Fibroblast of lung (primary cell): ENCODE data around the gene CRACDL. TPM values are rescaled to one million over a fixed set of nuclear protein-coding genes. Genes with fewer than 3 reads are reported as not detected.

Experiments used
- DNase-seq, 2 donors: peaks; one replicate each; pipeline versions ENCODE4 v3.0.0 to v3.0.0-alpha.2; 2010; ENCODE audit warnings: low read depth in 2 of 2
- H2AFZ ChIP-seq: 2 replicates; pipeline ENCODE4 v1.5.1; 2012; ENCODE audit warnings: low read length, control low read depth, inconsistent platforms
- H3K27ac ChIP-seq: 2 replicates; pipeline ENCODE4 v1.5.1; 2011; ENCODE audit warnings: low read length, control low read depth; ENCODE audit not compliant: insufficient read depth
- H3K27me3 ChIP-seq: 2 replicates; pipeline ENCODE4 v1.5.1; 2011; ENCODE audit warnings: mild to moderate bottlenecking, low read length; ENCODE audit not compliant: control insufficient read depth, insufficient read depth
- H3K36me3 ChIP-seq: 2 replicates; pipeline ENCODE4 v1.5.1; 2011; ENCODE audit warnings: low read length; ENCODE audit not compliant: control insufficient read depth, insufficient read depth
- H3K4me1 ChIP-seq: 2 replicates; pipeline ENCODE4 v1.5.1; 2011; ENCODE audit warnings: low read length; ENCODE audit not compliant: control insufficient read depth, insufficient read depth; ENCODE audit errors: extremely low read depth
- H3K4me2 ChIP-seq: 2 replicates; pipeline ENCODE4 v1.5.1; 2011; ENCODE audit warnings: low read length, control low read depth; ENCODE audit not compliant: insufficient read depth; ENCODE audit errors: extremely low read depth
- H3K4me3 ChIP-seq, 4 experiments: fragments of 200-600 bp in 1 of 4; sonication (generic) in 1 of 4; replicated peaks in 1 of 4; 2 replicates each; pipeline ENCODE4 v1.5.1; 2011 to 2016; ENCODE audit warnings: low read length in 4 of 4, low read depth in 3 of 4, mild to moderate bottlenecking in 3 of 4, control low read depth in 2 of 4, inconsistent platforms in 1 of 4, mixed read lengths in 1 of 4; ENCODE audit not compliant: insufficient read depth in 1 of 4; ENCODE audit errors: control extremely low read depth in 1 of 4
- H3K79me2 ChIP-seq: 2 replicates; pipeline ENCODE4 v1.5.1; 2012; ENCODE audit warnings: mild to moderate bottlenecking, low read length, inconsistent platforms; ENCODE audit not compliant: control insufficient read depth, insufficient read depth
- H3K9ac ChIP-seq: 2 replicates; pipeline ENCODE4 v1.5.1; 2011; ENCODE audit warnings: mild to moderate bottlenecking, low read length, control low read depth; ENCODE audit not compliant: insufficient read depth
- H3K9me3 ChIP-seq: 2 replicates; pipeline ENCODE4 v1.5.1; 2012; ENCODE audit warnings: low read depth, low read length; ENCODE audit not compliant: control insufficient read depth, insufficient read depth
- H4K20me1 ChIP-seq: 2 replicates; pipeline ENCODE4 v1.5.1; 2011; ENCODE audit warnings: low read length; ENCODE audit not compliant: control insufficient read depth, insufficient read depth; ENCODE audit errors: extremely low read depth
- EZH2 ChIP-seq: IDR thresholded peaks from 2 replicates; pipeline ENCODE4 v1.5.1; 2012; ENCODE audit warnings: low read length, control low read depth, mild to moderate bottlenecking; ENCODE audit errors: missing control alignments
- polyA plus RNA-seq, 2 donors: library from polyadenylated mRNA; depleted of rRNA in 1 of 2; stranded (reverse) in 1 of 2; unstranded in 1 of 2; fragments of >200 nt; gene quantifications; 2 replicates each; pipeline ENCODE4 v1.2.1, GENCODE V29; 2011 to 2012; ENCODE audit warnings: missing spikeins in 1 of 2
- total RNA-seq: library from RNA; depleted of rRNA; stranded (reverse); fragments of >200 nt; gene quantifications from 2 replicates; pipeline ENCODE4 v1.2.1, GENCODE V29; 2014
- TF ChIP-seq, protein P1 (sequence below), 2 donors: IDR thresholded peaks in 1 of 2; conservative IDR thresholded peaks in 1 of 2; 1 replicate in 1 of 2; 2 replicates in 1 of 2; pipeline ENCODE4 v1.5.1; 2011 to 2012; ENCODE audit warnings: low read length in 2 of 2, control low read depth in 1 of 2, inconsistent platforms in 1 of 2, low read depth in 1 of 2, mild to moderate bottlenecking in 1 of 2

CRACDL gene
- total and polyA plus RNA-seq, 2 donors (not counting 1 experiment from before 2014, with no cell fraction given) = not detected

GRCh38 chr2:98821629-98822135 lies 114.3 kb downstream of the CRACDL start:
- H3K4me3 ChIP-seq = no peak overlapping the region
- no peaks in the 10 kb centered on the region for H3K79me2 ChIP-seq
- H3K27me3 ChIP-seq = peaks cover 12% of the 10 kb centered on the region
- no peaks in the 10 kb centered on the region for H4K20me1 ChIP-seq
- no peaks in the 10 kb centered on the region for H3K36me3 ChIP-seq
- no peak overlapping the region for H2AFZ ChIP-seq
- no peak overlapping the region for H3K27ac ChIP-seq
- TF ChIP-seq, protein P1, sequence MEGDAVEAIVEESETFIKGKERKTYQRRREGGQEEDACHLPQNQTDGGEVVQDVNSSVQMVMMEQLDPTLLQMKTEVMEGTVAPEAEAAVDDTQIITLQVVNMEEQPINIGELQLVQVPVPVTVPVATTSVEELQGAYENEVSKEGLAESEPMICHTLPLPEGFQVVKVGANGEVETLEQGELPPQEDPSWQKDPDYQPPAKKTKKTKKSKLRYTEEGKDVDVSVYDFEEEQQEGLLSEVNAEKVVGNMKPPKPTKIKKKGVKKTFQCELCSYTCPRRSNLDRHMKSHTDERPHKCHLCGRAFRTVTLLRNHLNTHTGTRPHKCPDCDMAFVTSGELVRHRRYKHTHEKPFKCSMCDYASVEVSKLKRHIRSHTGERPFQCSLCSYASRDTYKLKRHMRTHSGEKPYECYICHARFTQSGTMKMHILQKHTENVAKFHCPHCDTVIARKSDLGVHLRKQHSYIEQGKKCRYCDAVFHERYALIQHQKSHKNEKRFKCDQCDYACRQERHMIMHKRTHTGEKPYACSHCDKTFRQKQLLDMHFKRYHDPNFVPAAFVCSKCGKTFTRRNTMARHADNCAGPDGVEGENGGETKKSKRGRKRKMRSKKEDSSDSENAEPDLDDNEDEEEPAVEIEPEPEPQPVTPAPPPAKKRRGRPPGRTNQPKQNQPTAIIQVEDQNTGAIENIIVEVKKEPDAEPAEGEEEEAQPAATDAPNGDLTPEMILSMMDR (conservative IDR thresholded peaks at IDR 0.05 in 1 of 2, IDR thresholded peaks at IDR 0.05 in 1 of 2; ENCODE audit: low read depth in 1 of 2, low read length in 2 of 2) = no peak
- TF ChIP-seq EZH2 = no peak
- H3K4me1 ChIP-seq = no peaks in the 10 kb centered on the region
- no peaks in the 10 kb centered on the region for H3K9me3 ChIP-seq
- no peak overlapping the region for H3K9ac ChIP-seq
- no peak overlapping the region for H3K4me2 ChIP-seq
- DNase-seq = no peak

DNA sequence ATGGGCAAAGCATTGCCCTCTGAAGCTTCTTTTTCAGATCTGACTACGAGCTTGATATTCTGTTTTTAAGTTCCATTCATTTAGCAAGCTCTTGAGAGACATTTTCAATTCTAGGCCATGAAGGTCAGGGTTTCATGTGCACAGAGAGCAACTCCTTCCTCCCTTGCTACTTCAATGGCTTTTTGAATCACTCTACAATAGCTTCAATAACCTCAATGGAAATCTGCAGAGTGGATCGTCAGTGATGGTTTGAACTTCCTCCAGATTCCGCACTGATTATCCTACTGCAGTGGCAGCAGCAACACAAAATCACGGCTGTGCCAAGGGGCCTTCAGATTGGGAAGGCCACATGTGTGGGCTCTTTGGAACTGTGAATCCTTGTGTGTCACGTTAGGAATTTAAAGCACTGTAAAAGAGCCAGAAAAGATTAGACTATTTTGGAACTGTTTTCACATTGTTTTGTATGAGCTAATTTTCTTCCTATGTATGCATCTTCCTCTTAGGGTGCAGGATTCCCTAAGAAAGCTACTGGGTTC lies 116.7 kb downstream of the CRACDL start:
- TF ChIP-seq, protein P1 (conservative IDR thresholded peaks at IDR 0.05 in 1 of 2, IDR thresholded peaks at IDR 0.05 in 1 of 2; ENCODE audit: low read depth in 1 of 2, low read length in 2 of 2) = no peak
- TF ChIP-seq EZH2 = no peak
- no peak for DNase-seq
- peaks cover 12% of the 10 kb centered on the region for H3K27me3 ChIP-seq

DNA sequence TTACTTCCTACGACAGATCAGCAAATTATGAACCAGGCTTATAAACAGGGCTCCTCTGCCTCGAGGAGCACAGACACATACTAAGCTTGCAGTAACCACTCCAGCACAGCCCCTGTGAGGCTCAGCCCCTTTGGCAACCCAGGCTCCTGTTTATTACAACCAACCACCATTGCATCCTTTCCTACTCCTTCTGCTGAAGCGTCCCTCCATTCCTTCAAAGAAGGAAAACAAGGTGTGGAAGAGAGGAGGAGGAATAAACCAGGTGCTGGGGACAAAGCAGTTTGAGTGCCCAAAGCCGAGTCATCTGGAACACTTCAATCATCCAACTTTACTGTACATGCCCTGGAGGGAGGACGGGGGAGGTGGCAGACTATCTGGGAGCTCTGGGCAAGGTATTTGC lies 117.9 kb downstream of the CRACDL start:
- Histone ChIP-seq H4K20me1 (no peaks in the 10 kb centered on the region), H3K4me2 (no peak overlapping the region), H3K4me1 (no peaks in the 10 kb centered on the region), H3K27me3 (peaks cover 8% of the 10 kb centered on the region), H3K9me3 (no peaks in the 10 kb centered on the region), H3K27ac (no peak overlapping the region), H3K9ac (no peak overlapping the region), H3K36me3 (no peaks in the 10 kb centered on the region), H3K79me2 (no peaks in the 10 kb centered on the region), H3K4me3 (no peak overlapping the region), H2AFZ (no peak overlapping the region)
- no peak for TF ChIP-seq EZH2
- TF ChIP-seq, protein P1 (conservative IDR thresholded peaks at IDR 0.05 in 1 of 2, IDR thresholded peaks at IDR 0.05 in 1 of 2; ENCODE audit: low read depth in 1 of 2, low read length in 2 of 2) = no peak
- no peak for DNase-seq

More for the DNA sequence above, 116.7 kb downstream of the CRACDL start:
- H3K79me2 ChIP-seq = no peaks in the 10 kb centered on the region
- no peak overlapping the region for H3K4me3 ChIP-seq
- H4K20me1 ChIP-seq = no peaks in the 10 kb centered on the region
- no peak overlapping the region for H3K4me2 ChIP-seq
- no peaks in the 10 kb centered on the region for H3K4me1 ChIP-seq
- no peak overlapping the region for H3K9ac ChIP-seq
- no peaks in the 10 kb centered on the region for H3K9me3 ChIP-seq
- H3K27ac ChIP-seq = no peak overlapping the region
- no peaks in the 10 kb centered on the region for H3K36me3 ChIP-seq
- H2AFZ ChIP-seq = no peak overlapping the region
